Astrocyte (in vitro differentiated cells and primary cell): Measurements from ENCODE around the gene SEC22A.

Experiments
- EZH2 ChIP-seq: IDR thresholded peaks from 2 replicates; pipeline ENCODE4 v1.6.1; 2012; ENCODE audit warnings: mild to moderate bottlenecking, low read length, inconsistent platforms; ENCODE audit not compliant: insufficient read depth
- TF ChIP-seq, protein P1 (sequence below): IDR thresholded peaks from 2 replicates; pipeline ENCODE4 v1.5.1; 2011; ENCODE audit warnings: low read depth, mild to moderate bottlenecking, inconsistent platforms, low read length, moderate library complexity; ENCODE audit not compliant: insufficient read depth

DNA sequence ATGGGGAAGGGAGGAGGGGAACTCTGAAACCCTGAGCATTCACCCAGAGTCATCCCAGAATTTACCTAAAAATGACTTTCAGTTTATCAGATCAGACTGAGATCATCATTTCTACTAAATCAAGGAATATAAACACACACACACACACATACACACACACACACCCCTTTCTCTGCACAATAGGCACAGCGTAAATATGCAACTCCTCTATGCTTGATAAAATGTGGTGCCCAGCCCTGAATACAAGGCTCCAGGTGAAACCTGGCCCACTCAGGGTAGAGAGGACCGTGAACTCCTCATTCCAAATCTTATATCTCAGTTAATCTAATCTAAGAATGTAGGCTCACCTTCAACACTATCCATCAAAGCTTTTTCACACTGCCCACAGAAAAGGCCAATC lies 31.8 kb upstream of the SEC22A start:
- TF ChIP-seq, protein P1, sequence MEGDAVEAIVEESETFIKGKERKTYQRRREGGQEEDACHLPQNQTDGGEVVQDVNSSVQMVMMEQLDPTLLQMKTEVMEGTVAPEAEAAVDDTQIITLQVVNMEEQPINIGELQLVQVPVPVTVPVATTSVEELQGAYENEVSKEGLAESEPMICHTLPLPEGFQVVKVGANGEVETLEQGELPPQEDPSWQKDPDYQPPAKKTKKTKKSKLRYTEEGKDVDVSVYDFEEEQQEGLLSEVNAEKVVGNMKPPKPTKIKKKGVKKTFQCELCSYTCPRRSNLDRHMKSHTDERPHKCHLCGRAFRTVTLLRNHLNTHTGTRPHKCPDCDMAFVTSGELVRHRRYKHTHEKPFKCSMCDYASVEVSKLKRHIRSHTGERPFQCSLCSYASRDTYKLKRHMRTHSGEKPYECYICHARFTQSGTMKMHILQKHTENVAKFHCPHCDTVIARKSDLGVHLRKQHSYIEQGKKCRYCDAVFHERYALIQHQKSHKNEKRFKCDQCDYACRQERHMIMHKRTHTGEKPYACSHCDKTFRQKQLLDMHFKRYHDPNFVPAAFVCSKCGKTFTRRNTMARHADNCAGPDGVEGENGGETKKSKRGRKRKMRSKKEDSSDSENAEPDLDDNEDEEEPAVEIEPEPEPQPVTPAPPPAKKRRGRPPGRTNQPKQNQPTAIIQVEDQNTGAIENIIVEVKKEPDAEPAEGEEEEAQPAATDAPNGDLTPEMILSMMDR: no peak
- TF ChIP-seq EZH2: no peak
